WTC11 (cell line): ENCODE data around the gene AMELY. TPM values are rescaled to one million over a fixed set of nuclear protein-coding genes. Genes with fewer than 3 reads are reported as not detected.
"Not testable (repeated sequence)": the region's sequence is repeated elsewhere in the genome, so short reads cannot be mapped to it uniquely, and the experiment has no call there.

Source experiments
- ATAC-seq: fragments of 200-7000 bp; cut with Tn5 transposase; 2 replicates; pipeline ENCODE4 v1.10.0; 2021; ENCODE audit warnings: mild to moderate bottlenecking, moderate library complexity
- CTCF ChIA-PET: fragments of 300-600 bp; sonication (Branson Sonifier 250); formaldehyde crosslinking; loops from one replicate; lab custom pipeline; 2021; ENCODE audit warnings: antibody characterized with exemption; lab: Charles Lee
- POLR2A ChIA-PET: fragments of 350-600 bp; sonication (Branson Sonifier 250); formaldehyde crosslinking; loops from one replicate; lab custom pipeline; 2021; ENCODE audit warnings: antibody characterized with exemption; lab: Charles Lee
- DNase-seq: peaks from one replicate; pipeline ENCODE4 v3.0.0; 2021; ENCODE audit warnings: low spot score
- H3K27ac Mint-ChIP-seq: 2 replicates; pipeline ENCODE4 v1.8.0; 2021; ENCODE audit warnings: mixed read lengths
- H3K27me3 Mint-ChIP-seq: 2 replicates; pipeline ENCODE4 v1.8.0; 2021; ENCODE audit warnings: low read depth, mild to moderate bottlenecking, moderate library complexity, mixed read lengths
- H3K36me3 Mint-ChIP-seq: 2 replicates; pipeline ENCODE4 v1.8.0; 2021; ENCODE audit warnings: mixed read lengths
- H3K4me1 Mint-ChIP-seq: 2 replicates; pipeline ENCODE4 v1.8.0; 2022; ENCODE audit warnings: mixed read lengths
- H3K4me3 Mint-ChIP-seq: 2 replicates; pipeline ENCODE4 v1.8.0; 2021; ENCODE audit warnings: mild to moderate bottlenecking, moderate library complexity, mixed read lengths
- H3K9me3 Mint-ChIP-seq: 2 replicates; pipeline ENCODE4 v1.8.0; 2021; ENCODE audit warnings: mixed read lengths
- E2F1 ChIP-seq: sonication (generic); formaldehyde crosslinking; IDR thresholded peaks from 2 replicates; pipeline ENCODE4 v1.8.0; 2022; ENCODE audit warnings: mild to moderate bottlenecking, missing genetic modification reagents
- EMX1 ChIP-seq: fragments of 250-450 bp; sonication (Bioruptor Pico); IDR thresholded peaks from 2 replicates; pipeline ENCODE4 v1.8.0; 2021; ENCODE audit warnings: mild to moderate bottlenecking
- ESRRA ChIP-seq: sonication (generic); formaldehyde crosslinking; IDR thresholded peaks from 2 replicates; pipeline ENCODE4 v1.8.1; 2022; ENCODE audit warnings: mild to moderate bottlenecking, missing genetic modification reagents, borderline replicate concordance
- FOXK1 ChIP-seq: sonication (generic); formaldehyde crosslinking; IDR thresholded peaks from 2 replicates; pipeline ENCODE4 v1.8.0; 2022; ENCODE audit warnings: mild to moderate bottlenecking, moderate library complexity, missing genetic modification reagents
- JUN ChIP-seq: sonication (generic); formaldehyde crosslinking; IDR thresholded peaks from 2 replicates; pipeline ENCODE4 v1.8.0; 2023; ENCODE audit warnings: mild to moderate bottlenecking, missing genetic modification reagents
- NFE2L1 ChIP-seq: sonication (generic); formaldehyde crosslinking; IDR thresholded peaks from 2 replicates; pipeline ENCODE4 v1.8.1; 2023; ENCODE audit warnings: missing genetic modification reagents
- NR1H2 ChIP-seq: sonication (generic); formaldehyde crosslinking; IDR thresholded peaks from 2 replicates; pipeline ENCODE4 v1.9.0; 2021; ENCODE audit warnings: mild to moderate bottlenecking, moderate library complexity, missing genetic modification reagents
- NR3C1 ChIP-seq: sonication (generic); formaldehyde crosslinking; conservative IDR thresholded peaks from 2 replicates; pipeline ENCODE4 v1.8.1; 2023; ENCODE audit warnings: low read depth, mild to moderate bottlenecking, missing genetic modification reagents
- OVOL2 ChIP-seq: fragments of 250-450 bp; sonication (Bioruptor Pico); IDR thresholded peaks from 2 replicates; pipeline ENCODE4 v1.9.0; 2021; ENCODE audit warnings: mild to moderate bottlenecking, borderline replicate concordance
- PRRX2 ChIP-seq: fragments of 250-450 bp; sonication (Bioruptor Pico); IDR thresholded peaks from 2 replicates; pipeline ENCODE4 v1.8.0; 2021; ENCODE audit warnings: mild to moderate bottlenecking
- RORB ChIP-seq: fragments of 250-450 bp; sonication (Bioruptor Pico); IDR thresholded peaks from 2 replicates; pipeline ENCODE4 v1.9.0; 2021; ENCODE audit warnings: mild to moderate bottlenecking
- ZMAT4 ChIP-seq: fragments of 250-450 bp; sonication (Bioruptor Pico); IDR thresholded peaks from 2 replicates; pipeline ENCODE4 v1.9.0; 2021; ENCODE audit warnings: mild to moderate bottlenecking
- ZNF138 ChIP-seq: sonication (generic); formaldehyde crosslinking; conservative IDR thresholded peaks from 2 replicates; pipeline ENCODE4 v1.8.1; 2022; ENCODE audit warnings: mild to moderate bottlenecking, moderate library complexity, missing genetic modification reagents
- ZNF232 ChIP-seq: sonication (generic); formaldehyde crosslinking; IDR thresholded peaks from 2 replicates; pipeline ENCODE4 v1.8.0; 2022; ENCODE audit warnings: mild to moderate bottlenecking, missing genetic modification reagents
- ZNF512 ChIP-seq: sonication (generic); formaldehyde crosslinking; IDR thresholded peaks from 2 replicates; pipeline ENCODE4 v1.8.1; 2022; ENCODE audit warnings: missing genetic modification reagents, borderline replicate concordance
- total RNA-seq: library from RNA; stranded (reverse); gene quantifications from 3 replicates; pipeline ENCODE4 v1.2.3, GENCODE V29; 2021
- TF ChIP-seq, protein P1 (sequence below): sonication (generic); formaldehyde crosslinking; IDR thresholded peaks from 2 replicates; pipeline ENCODE4 v1.8.0; 2022; ENCODE audit warnings: mild to moderate bottlenecking, missing genetic modification reagents
- TF ChIP-seq, protein P2 (sequence below): sonication (generic); formaldehyde crosslinking; IDR thresholded peaks from 2 replicates; pipeline ENCODE4 v1.8.1; 2023; ENCODE audit warnings: mild to moderate bottlenecking, missing genetic modification reagents, moderate library complexity
- TF ChIP-seq, protein P3 (sequence below): sonication (generic); formaldehyde crosslinking; IDR thresholded peaks from 2 replicates; pipeline ENCODE4 v1.8.0; 2023; ENCODE audit warnings: missing genetic modification reagents, mild to moderate bottlenecking, borderline replicate concordance
- TF ChIP-seq, protein P4 (sequence below): sonication (generic); formaldehyde crosslinking; IDR thresholded peaks from 2 replicates; pipeline ENCODE4 v1.8.1; 2023; ENCODE audit warnings: mild to moderate bottlenecking, missing genetic modification reagents

The AMELY gene
- total RNA-seq, 1 experiment from 2014 or later, result not detected

- no peak for TF ChIP-seq ZNF512
- TF ChIP-seq ZNF232 (CRISPR knock-in tag), result no peak
- TF ChIP-seq E2F1 (CRISPR knock-in tag), result no peak
- TF ChIP-seq, protein P1, sequence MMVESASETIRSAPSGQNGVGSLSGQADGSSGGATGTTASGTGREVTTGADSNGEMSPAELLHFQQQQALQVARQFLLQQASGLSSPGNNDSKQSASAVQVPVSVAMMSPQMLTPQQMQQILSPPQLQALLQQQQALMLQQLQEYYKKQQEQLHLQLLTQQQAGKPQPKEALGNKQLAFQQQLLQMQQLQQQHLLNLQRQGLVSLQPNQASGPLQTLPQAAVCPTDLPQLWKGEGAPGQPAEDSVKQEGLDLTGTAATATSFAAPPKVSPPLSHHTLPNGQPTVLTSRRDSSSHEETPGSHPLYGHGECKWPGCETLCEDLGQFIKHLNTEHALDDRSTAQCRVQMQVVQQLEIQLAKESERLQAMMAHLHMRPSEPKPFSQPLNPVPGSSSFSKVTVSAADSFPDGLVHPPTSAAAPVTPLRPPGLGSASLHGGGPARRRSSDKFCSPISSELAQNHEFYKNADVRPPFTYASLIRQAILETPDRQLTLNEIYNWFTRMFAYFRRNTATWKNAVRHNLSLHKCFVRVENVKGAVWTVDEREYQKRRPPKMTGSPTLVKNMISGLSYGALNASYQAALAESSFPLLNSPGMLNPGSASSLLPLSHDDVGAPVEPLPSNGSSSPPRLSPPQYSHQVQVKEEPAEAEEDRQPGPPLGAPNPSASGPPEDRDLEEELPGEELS (CRISPR knock-in tag), result no peak
- no peak for TF ChIP-seq NR1H2 (CRISPR knock-in tag)
- no peak for TF ChIP-seq ZMAT4 (CRISPR knock-in tag)
- TF ChIP-seq JUN (CRISPR knock-in tag), result no peak
- TF ChIP-seq, all 79 proteins: peak for 0
Observed at GRCh38 chrY:6894496-6894895, 17.1 kb downstream of the AMELY start (continued).

DNA sequence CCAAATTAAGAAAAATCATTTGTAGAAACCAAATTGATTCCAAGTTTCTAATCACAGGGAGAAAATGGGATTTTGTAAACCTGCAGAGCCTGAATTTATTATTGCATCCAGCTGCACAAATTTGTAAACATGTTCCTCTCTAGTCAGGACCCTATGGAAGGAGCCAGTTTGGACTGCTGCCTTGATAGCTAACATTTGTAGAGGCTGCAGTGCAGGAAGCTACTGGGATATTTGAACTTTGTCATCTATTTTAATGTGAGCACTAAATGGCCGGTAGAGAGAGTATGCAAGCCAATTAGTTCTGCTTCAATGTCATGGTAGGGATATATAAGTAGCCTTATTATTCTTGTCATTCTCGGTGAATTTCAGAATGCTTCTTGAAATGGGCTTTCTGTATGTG is 62.2 kb downstream of the AMELY start:
- no peaks in the 10 kb centered on the region for H3K9me3 Mint-ChIP-seq
- ChIA-PET CTCF (no interaction called here), POLR2A (no interaction called here)
- H3K4me3 Mint-ChIP-seq, result no peak overlapping the region
- no peaks in the 10 kb centered on the region for H3K27me3 Mint-ChIP-seq
- H3K27ac Mint-ChIP-seq, result no peak overlapping the region
- TF ChIP-seq NR3C1 (CRISPR knock-in tag) (no peak), ESRRA (CRISPR knock-in tag) (no peak), PRRX2 (CRISPR knock-in tag) (no peak), FOXK1 (CRISPR knock-in tag) (no peak), OVOL2 (no peak), ZNF138 (CRISPR knock-in tag) (no peak), NFE2L1 (CRISPR knock-in tag) (no peak), RORB (CRISPR knock-in tag) (no peak), EMX1 (CRISPR knock-in tag) (no peak)
- TF ChIP-seq, protein P2, sequence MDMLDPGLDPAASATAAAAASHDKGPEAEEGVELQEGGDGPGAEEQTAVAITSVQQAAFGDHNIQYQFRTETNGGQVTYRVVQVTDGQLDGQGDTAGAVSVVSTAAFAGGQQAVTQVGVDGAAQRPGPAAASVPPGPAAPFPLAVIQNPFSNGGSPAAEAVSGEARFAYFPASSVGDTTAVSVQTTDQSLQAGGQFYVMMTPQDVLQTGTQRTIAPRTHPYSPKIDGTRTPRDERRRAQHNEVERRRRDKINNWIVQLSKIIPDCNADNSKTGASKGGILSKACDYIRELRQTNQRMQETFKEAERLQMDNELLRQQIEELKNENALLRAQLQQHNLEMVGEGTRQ (CRISPR knock-in tag), result no peak
- TF ChIP-seq, protein P3, sequence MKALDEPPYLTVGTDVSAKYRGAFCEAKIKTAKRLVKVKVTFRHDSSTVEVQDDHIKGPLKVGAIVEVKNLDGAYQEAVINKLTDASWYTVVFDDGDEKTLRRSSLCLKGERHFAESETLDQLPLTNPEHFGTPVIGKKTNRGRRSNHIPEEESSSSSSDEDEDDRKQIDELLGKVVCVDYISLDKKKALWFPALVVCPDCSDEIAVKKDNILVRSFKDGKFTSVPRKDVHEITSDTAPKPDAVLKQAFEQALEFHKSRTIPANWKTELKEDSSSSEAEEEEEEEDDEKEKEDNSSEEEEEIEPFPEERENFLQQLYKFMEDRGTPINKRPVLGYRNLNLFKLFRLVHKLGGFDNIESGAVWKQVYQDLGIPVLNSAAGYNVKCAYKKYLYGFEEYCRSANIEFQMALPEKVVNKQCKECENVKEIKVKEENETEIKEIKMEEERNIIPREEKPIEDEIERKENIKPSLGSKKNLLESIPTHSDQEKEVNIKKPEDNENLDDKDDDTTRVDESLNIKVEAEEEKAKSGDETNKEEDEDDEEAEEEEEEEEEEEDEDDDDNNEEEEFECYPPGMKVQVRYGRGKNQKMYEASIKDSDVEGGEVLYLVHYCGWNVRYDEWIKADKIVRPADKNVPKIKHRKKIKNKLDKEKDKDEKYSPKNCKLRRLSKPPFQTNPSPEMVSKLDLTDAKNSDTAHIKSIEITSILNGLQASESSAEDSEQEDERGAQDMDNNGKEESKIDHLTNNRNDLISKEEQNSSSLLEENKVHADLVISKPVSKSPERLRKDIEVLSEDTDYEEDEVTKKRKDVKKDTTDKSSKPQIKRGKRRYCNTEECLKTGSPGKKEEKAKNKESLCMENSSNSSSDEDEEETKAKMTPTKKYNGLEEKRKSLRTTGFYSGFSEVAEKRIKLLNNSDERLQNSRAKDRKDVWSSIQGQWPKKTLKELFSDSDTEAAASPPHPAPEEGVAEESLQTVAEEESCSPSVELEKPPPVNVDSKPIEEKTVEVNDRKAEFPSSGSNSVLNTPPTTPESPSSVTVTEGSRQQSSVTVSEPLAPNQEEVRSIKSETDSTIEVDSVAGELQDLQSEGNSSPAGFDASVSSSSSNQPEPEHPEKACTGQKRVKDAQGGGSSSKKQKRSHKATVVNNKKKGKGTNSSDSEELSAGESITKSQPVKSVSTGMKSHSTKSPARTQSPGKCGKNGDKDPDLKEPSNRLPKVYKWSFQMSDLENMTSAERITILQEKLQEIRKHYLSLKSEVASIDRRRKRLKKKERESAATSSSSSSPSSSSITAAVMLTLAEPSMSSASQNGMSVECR (CRISPR knock-in tag), result no peak
- TF ChIP-seq, protein P4, sequence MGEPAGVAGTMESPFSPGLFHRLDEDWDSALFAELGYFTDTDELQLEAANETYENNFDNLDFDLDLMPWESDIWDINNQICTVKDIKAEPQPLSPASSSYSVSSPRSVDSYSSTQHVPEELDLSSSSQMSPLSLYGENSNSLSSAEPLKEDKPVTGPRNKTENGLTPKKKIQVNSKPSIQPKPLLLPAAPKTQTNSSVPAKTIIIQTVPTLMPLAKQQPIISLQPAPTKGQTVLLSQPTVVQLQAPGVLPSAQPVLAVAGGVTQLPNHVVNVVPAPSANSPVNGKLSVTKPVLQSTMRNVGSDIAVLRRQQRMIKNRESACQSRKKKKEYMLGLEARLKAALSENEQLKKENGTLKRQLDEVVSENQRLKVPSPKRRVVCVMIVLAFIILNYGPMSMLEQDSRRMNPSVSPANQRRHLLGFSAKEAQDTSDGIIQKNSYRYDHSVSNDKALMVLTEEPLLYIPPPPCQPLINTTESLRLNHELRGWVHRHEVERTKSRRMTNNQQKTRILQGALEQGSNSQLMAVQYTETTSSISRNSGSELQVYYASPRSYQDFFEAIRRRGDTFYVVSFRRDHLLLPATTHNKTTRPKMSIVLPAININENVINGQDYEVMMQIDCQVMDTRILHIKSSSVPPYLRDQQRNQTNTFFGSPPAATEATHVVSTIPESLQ (CRISPR knock-in tag), result no peak
- H3K36me3 Mint-ChIP-seq, result no peaks in the 10 kb centered on the region
- H3K4me1 Mint-ChIP-seq, result no peaks in the 10 kb centered on the region
- no peak for DNase-seq
- ATAC-seq, result no peak

- H3K27ac Mint-ChIP-seq, H3K9me3 Mint-ChIP-seq, H3K4me1 Mint-ChIP-seq, ATAC-seq, POLR2A ChIA-PET, H3K36me3 Mint-ChIP-seq, H3K27me3 Mint-ChIP-seq, CTCF ChIA-PET, DNase-seq, H3K4me3 Mint-ChIP-seq: not testable (repeated sequence)
Observed at GRCh38 chrY:6842650-6843049, 68.9 kb downstream of the AMELY start.
